ENCODE measurements around the gene RXRG. TPM values are rescaled to one million over a fixed set of nuclear protein-coding genes. Genes with fewer than 3 reads are reported as not detected.

The RXRG gene
- total and polyA plus RNA-seq, 2 of the 8 experiments (the other 6 are each of a cell fraction or from before 2014, with no cell fraction given) = not detected

DNA sequence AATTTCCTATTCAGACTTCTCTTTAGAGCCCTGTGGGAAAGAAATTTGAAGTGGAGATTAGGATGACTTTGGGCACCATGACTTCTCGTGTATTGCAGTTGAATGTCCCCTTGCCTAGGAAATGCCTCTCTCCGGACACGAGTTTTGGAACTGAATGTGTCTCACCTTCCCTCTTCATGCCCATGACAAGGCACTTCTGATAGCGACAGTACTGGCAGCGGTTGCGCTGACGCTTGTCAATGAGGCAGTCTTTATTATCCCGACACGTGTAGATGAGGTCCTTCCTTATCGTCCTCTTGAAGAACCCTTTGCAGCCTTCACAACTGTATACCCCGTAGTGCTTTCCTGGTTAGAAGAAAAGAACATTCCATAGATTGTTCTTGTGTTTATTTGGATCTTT is 28.1 kb downstream of the RXRG start:
- H3K27ac ChIP-seq (ENCODE audit: low read depth, low read length) = no peak overlapping the region
- no peak overlapping the region for H3K9ac ChIP-seq (replicated peaks in 1 of 4; ENCODE audit: extremely low read depth in 1 of 4, low read depth in 3 of 4, low read length in 3 of 4)
- ChIA-PET CTCF (ENCODE audit: partially characterized antibody) (no interaction called here), POLR2A (ENCODE audit: partially characterized antibody) (no interaction called here)
- H3K18ac ChIP-seq (ENCODE audit: extremely low read depth, low read length) = no peak overlapping the region
- H3K4me1 ChIP-seq (replicated peaks in 1 of 4; ENCODE audit: control insufficient read depth in 3 of 4, insufficient read depth in 4 of 4, low read length in 3 of 4) = no peaks in the 10 kb centered on the region
- no peak overlapping the region for H3K23ac ChIP-seq (ENCODE audit: insufficient read length)
- DNase-seq (ENCODE audit: low read depth in 1 of 2, low spot score in 2 of 2) (no peak), FAIRE-seq (no peak)
- H3K4me2 ChIP-seq (ENCODE audit: insufficient read depth in 1 of 2, low read depth in 2 of 2, low read length in 2 of 2) = no peak overlapping the region
- no peak overlapping the region for H4K5ac ChIP-seq (ENCODE audit: insufficient read length, low read depth, low read length)
- H3K79me2 ChIP-seq (ENCODE audit: control insufficient read depth in 1 of 2, insufficient read depth in 2 of 2, low read length in 2 of 2) = no peaks in the 10 kb centered on the region
- no peaks in the 10 kb centered on the region for H3K36me3 ChIP-seq (ENCODE audit: control insufficient read depth in 2 of 4, insufficient read depth in 4 of 4, low read length in 3 of 4)
- no peak overlapping the region for H2BK5ac ChIP-seq (ENCODE audit: low read depth, low read length)
- H2BK12ac ChIP-seq (ENCODE audit: low read depth, low read length) = no peak overlapping the region
- H3K9me3 ChIP-seq (ENCODE audit: insufficient read depth in 2 of 2, low read depth in 1 of 2, low read length in 1 of 2) = no peaks in the 10 kb centered on the region
- no peak overlapping the region for H2BK20ac ChIP-seq (ENCODE audit: low read length)
- H2AK5ac ChIP-seq (ENCODE audit: low read depth, low read length) = no peak overlapping the region
- H3K79me1 ChIP-seq (ENCODE audit: low read depth, low read length) = no peaks in the 10 kb centered on the region
- no peaks in the 10 kb centered on the region for H3K23me2 ChIP-seq (ENCODE audit: low read depth, low read length)
- WGBS, 2 experiments (ENCODE audit: extremely low coverage in 1 of 2, insufficient coverage in 1 of 2, insufficient read length in 1 of 2, insufficient replicate concordance in 2 of 2, low coverage in 1 of 2, low lambda C conversion rate in 2 of 2, missing lambda C conversion rate in 1 of 2) = 94% methylated on average over 11 of the region's 11 CpGs; no CpG with 5 or more reads in 1 of the 2 experiments
- no peak overlapping the region for H3K4ac ChIP-seq (replicated peaks; ENCODE audit: insufficient read length, low read depth, low read length)
- no peak overlapping the region for H3K4me3 ChIP-seq (ENCODE audit: extremely low read depth in 1 of 4, insufficient read depth in 2 of 4, low read depth in 3 of 4, low read length in 4 of 4)
- no peaks in the 10 kb centered on the region for H4K20me1 ChIP-seq (replicated peaks in 1 of 2; ENCODE audit: control insufficient read depth in 1 of 2, insufficient read depth in 2 of 2, low read length in 2 of 2)
- no peak overlapping the region for H2AFZ ChIP-seq (ENCODE audit: low read length)
- H2BK15ac ChIP-seq (ENCODE audit: low read length) = no peak overlapping the region
- H3K14ac ChIP-seq (ENCODE audit: insufficient read length) = no peak overlapping the region
- H4K91ac ChIP-seq (replicated peaks; ENCODE audit: insufficient read length, low read length) = no peak overlapping the region
- no peaks in the 10 kb centered on the region; a peak in 1 of 7 replicates for H3K27me3 ChIP-seq (replicated peaks in 1 of 4; ENCODE audit: control insufficient read depth in 3 of 4, extremely low read depth in 1 of 4, insufficient read depth in 3 of 4, low read length in 3 of 4)
- no peak overlapping the region for H2BK120ac ChIP-seq (replicated peaks; ENCODE audit: low read depth, low read length)
- no peak overlapping the region for H3K56ac ChIP-seq (replicated peaks; ENCODE audit: insufficient read length, low read depth, low read length)
- no peak overlapping the region for H4K8ac ChIP-seq (ENCODE audit: extremely low read depth, insufficient read depth, low read length)
- no peak for TF ChIP-seq SIX5 (IDR thresholded peaks at IDR 0.05; ENCODE audit: low read depth, low read length)
- TF ChIP-seq MAFK (IDR thresholded peaks at IDR 0.05; ENCODE audit: low read depth, low read length) = no peak
- no peak for TF ChIP-seq ATF2 (IDR thresholded peaks at IDR 0.05; ENCODE audit: low read length)
- TF ChIP-seq TAF7 (optimal IDR thresholded peaks at IDR 0.05; ENCODE audit: borderline replicate concordance, low read depth, low read length) = no peak
- TF ChIP-seq RAD21 (IDR thresholded peaks at IDR 0.05 in 1 of 2, conservative IDR thresholded peaks at IDR 0.05 in 1 of 2; ENCODE audit: low read depth in 2 of 2, low read length in 2 of 2) = no peak
- no peak for TF ChIP-seq HDAC2 (IDR thresholded peaks at IDR 0.05; ENCODE audit: borderline replicate concordance in 1 of 2, low read depth in 2 of 2, low read length in 2 of 2)
- TF ChIP-seq TEAD4 (IDR thresholded peaks at IDR 0.05; ENCODE audit: low read depth, low read length) = no peak
- no peak for TF ChIP-seq SP2 (IDR thresholded peaks at IDR 0.05; ENCODE audit: low read length)
- TF ChIP-seq HDAC6 (IDR thresholded peaks at IDR 0.05; ENCODE audit: low read depth, low read length) = no peak
- no peak for TF ChIP-seq TCF12 (IDR thresholded peaks at IDR 0.05; ENCODE audit: low read depth, low read length)
- no peak for TF ChIP-seq CBX8 (IDR thresholded peaks at IDR 0.05; ENCODE audit: borderline replicate concordance, low read depth, low read length)
- TF ChIP-seq SIN3A (conservative IDR thresholded peaks at IDR 0.05 in 1 of 2, IDR thresholded peaks at IDR 0.05 in 1 of 2; ENCODE audit: low read depth in 1 of 2, low read length in 2 of 2) = no peak
